Activated CD4-positive, CD25-positive, alpha-beta regulatory T cell treated with anti-CD3 and anti-CD28 coated beads, Interleukin-2, amount 50 U/mL, for 16 hours (primary cell): ENCODE data around the gene ARHGAP23.

Source experiments
- DNase-seq: peaks from one replicate; pipeline ENCODE4 v3.0.0-alpha.2; 2020; ENCODE audit warnings: low read depth, low spot score

The ARHGAP23 gene, protein sequence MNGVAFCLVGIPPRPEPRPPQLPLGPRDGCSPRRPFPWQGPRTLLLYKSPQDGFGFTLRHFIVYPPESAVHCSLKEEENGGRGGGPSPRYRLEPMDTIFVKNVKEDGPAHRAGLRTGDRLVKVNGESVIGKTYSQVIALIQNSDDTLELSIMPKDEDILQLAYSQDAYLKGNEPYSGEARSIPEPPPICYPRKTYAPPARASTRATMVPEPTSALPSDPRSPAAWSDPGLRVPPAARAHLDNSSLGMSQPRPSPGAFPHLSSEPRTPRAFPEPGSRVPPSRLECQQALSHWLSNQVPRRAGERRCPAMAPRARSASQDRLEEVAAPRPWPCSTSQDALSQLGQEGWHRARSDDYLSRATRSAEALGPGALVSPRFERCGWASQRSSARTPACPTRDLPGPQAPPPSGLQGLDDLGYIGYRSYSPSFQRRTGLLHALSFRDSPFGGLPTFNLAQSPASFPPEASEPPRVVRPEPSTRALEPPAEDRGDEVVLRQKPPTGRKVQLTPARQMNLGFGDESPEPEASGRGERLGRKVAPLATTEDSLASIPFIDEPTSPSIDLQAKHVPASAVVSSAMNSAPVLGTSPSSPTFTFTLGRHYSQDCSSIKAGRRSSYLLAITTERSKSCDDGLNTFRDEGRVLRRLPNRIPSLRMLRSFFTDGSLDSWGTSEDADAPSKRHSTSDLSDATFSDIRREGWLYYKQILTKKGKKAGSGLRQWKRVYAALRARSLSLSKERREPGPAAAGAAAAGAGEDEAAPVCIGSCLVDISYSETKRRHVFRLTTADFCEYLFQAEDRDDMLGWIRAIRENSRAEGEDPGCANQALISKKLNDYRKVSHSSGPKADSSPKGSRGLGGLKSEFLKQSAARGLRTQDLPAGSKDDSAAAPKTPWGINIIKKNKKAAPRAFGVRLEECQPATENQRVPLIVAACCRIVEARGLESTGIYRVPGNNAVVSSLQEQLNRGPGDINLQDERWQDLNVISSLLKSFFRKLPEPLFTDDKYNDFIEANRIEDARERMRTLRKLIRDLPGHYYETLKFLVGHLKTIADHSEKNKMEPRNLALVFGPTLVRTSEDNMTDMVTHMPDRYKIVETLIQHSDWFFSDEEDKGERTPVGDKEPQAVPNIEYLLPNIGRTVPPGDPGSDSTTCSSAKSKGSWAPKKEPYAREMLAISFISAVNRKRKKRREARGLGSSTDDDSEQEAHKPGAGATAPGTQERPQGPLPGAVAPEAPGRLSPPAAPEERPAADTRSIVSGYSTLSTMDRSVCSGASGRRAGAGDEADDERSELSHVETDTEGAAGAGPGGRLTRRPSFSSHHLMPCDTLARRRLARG (N-terminal part only)

DNA sequence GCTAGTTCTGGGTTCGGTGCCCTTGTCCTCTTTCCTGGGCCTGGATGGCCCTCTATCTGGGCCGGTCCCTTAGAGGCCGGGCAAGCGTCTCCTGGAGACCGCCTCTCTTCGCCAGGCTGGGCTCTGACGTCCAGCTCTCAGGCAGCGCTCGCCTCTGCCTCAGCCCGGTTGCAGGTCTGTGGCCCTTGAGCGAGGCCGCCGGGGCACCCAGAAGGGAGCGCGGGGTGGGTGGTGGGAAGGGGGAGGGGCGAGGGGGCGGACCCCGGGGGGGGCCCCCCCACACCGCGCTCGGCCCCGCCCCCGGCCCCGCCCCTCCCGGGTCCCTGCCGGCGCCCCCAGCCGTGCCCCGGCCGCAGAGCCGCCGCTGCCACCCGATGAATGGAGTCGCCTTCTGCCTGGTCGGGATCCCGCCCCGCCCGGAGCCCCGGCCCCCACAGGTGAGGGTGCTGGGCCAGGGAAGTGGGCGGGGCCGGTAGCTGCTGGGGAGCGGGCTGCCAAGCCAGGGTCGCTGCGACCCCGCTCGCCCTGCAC lies at the start of gene ARHGAP23:
Gene ARHGAP23, plus strand, starts transcription at position 353 of the 531 bp plus-strand sequence. Its CDS starts 22 bp downstream, at position 375.
- no peak for DNase-seq

GRCh38 chr17:38379448-38379847 lies 48.8 kb upstream of the ARHGAP23 start:
- DNase-seq, result no peak

DNA sequence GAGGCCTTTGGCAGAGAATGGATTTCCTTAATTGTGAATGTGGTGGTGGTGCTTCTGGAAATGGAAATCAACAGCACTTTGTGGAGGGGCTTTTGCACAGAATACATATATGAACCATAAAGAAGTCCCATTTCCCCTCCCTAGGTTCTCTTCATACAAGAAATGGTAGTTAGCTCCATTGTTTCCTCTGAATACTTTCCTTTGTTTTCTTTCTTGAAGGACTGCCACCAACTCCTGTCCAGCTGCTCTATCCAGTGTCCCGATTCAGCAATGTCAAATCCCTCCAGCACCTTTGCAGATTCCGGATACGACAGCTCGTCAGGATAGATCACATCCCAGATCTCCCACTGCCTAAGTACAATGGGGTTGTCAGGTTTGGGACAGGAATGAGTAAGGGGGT lies 33.2 kb upstream of the ARHGAP23 start:
- no peak for DNase-seq

GRCh38 chr17:38397227-38397626 lies 31.0 kb upstream of the ARHGAP23 start:
- DNase-seq, result no peak

GRCh38 chr17:38400286-38400685 lies 28.0 kb upstream of the ARHGAP23 start:
- no peak for DNase-seq

DNA sequence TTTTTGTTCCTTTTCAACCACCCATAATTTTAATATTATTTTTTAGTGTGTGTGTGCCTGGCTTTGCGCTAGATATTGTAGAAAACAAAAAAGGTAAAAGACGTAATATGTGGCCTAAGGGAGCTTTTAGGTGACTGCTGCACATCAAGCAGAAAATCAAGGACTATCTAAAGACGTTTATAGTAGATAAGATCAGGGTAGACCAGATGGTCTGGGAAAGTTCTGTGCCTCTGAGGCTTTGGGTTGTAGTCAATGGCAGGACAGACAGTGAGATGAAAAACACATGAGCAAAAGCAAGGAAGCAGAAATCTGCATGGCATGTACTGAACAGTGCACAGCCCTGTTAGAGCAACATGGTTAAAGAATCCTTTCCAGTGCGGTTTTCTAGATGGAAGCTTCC lies 26.8 kb upstream of the ARHGAP23 start:
- no peak for DNase-seq

DNA sequence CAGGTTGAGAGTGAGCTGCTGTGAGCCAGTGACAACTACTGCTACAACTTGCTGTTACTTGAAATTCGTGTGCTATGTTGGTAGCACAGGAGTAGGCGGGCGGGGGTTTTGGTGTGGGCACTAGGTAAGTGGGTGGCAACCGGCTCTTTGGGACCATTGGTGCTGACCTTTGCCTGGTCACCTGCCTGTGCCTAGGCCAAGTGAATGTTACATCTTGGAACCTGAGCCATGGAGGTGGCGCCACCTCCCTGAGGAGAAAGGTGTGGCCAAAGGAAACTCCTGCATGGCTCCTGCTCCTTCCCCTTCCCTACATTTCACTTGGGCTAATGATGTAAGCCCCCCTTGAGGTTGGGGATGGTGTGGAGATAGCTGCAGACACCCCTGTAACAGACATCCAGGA lies 25.4 kb upstream of the ARHGAP23 start:
- no peak for DNase-seq

- no peak for DNase-seq
Observed at GRCh38 chr17:38403491-38403890, 24.8 kb upstream of the ARHGAP23 start.

DNA sequence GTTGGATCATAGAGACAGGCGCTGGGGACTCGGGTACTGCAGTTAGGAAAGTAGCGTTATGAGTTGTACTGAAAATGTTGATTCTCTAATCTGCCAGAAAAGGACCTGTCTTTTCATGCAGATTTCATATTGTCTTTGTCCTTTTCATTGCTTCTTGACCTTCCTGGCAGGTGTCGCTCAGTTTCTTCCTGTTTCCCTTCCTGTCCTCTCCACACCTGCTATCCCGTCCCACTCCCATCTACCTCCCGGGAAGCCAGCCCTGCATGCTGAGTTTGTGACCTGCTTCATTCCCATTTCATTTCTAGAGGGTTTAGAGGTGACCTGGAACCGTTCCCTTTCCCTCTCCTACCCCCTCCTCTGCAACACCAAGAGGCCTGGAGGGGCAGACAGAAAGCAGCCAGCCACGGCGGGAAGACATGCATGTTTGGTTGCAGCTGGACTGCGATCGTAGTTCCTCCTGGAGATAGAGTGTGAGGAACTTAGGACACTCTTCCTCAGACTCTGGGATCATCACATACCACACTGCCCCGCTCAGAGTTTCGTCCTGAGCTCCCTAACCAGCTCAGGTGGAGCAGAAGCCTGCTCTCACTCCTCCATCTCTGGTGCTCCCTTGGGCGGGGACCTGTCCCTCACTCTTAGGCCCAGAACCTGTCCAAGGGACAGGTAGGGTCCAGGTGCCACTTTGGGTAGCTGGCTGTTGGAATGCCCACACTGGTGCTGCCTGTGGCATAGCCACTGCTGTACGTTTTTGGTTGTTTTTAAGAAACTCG lies 23.9 kb upstream of the ARHGAP23 start:
- no peak for DNase-seq

- DNase-seq, result no peak
Observed at GRCh38 chr17:38405654-38406053, 22.6 kb upstream of the ARHGAP23 start.

GRCh38 chr17:38410201-38410600 lies 18.1 kb upstream of the ARHGAP23 start:
- DNase-seq, result no peak

DNA sequence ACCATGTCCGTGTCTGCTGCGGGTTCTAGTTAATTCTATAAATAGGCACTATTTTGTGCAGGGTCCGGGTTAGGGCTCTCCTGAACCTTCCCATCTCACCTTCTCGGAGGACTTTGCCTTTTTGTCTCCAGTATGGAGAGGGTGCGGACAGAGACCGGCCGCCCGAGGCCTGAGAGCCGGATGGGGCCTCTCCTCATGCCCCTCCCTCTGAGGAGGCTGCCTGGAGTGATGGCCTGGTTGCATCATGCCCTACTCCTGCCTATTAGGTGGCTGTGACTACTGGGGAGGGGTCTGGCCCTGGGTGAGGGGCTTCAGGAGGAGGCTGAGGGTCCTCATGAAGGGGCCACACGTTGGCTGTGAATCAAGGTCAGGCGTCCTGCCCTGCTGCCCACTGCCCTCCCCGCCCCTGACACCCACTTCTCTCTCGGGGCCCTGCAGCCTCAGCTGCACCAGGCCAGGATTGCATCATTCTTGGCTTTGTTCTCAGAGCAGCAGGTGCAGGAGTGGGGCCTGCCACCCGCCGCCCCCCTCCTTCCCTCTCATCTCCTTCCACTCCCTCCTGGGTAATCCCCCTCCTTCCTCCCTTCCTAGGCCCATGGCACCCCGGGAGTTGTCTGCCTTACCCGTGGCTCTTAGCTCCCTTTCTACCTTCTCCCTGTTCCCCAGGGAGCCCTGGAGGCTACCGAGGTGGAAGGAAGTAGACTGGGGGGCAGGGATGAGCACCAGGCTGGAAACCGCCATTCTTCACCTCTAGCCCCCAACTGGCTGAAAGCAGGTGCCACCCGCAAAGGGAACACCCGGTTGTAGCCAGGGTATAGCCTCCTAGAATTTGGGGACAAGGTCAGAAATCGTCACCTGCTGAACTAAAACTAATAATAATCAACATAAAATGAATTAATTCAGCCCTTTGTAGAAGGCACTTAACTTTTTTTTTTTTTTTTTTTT lies 12.7 kb upstream of the ARHGAP23 start:
- DNase-seq, result no peak

DNA sequence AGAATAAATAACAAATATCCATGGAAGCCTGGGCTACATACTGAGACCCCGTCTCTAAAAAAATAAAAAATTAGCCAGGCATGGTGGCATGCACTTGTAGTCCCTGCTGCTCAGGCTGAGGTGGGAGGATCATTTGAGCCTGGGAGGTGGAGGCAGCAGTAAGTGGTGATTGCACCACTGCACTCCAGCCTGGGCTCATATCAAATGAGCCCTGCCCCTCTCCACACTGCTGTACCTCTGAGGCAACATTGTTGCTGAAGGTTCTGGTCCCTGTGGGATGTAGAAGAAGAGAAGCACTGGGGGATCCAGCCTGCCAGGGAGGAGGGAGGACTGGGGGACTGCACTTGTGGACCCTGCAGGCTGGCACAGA lies 11.4 kb upstream of the ARHGAP23 start:
- no peak for DNase-seq

GRCh38 chr17:38417210-38417951 lies 10.9 kb upstream of the ARHGAP23 start:
- no peak for DNase-seq

DNA sequence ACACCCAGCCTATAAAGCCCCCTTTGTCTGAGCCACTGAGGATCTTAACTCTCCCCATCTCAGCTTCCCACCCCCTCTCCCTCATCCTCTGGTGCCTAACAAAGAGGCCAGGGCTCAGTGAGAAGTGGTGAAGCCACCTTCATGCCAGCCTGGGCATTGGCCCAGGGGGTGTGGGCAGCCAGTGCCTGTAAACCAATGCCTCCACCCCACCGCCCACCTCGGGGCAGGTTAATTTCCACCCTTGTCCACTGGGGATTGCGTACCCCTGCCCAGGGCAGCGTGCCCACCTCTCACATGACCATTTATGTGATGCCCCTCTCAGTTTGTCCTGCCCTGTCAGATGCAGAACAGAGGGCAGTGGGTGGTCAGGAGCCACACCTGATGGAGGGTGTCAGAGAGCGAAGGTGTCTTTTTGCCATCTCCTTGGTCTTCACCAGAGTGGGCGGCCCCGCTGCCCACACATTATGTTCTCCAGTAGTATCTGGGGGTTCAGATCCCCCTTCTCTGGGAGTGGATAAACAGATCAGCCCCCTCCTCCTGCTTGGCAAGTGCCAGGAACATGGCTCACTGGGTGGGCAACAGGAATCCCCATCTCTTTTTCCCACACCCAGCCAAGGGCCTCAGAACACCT lies 10.1 kb upstream of the ARHGAP23 start:
- DNase-seq, result no peak

DNA sequence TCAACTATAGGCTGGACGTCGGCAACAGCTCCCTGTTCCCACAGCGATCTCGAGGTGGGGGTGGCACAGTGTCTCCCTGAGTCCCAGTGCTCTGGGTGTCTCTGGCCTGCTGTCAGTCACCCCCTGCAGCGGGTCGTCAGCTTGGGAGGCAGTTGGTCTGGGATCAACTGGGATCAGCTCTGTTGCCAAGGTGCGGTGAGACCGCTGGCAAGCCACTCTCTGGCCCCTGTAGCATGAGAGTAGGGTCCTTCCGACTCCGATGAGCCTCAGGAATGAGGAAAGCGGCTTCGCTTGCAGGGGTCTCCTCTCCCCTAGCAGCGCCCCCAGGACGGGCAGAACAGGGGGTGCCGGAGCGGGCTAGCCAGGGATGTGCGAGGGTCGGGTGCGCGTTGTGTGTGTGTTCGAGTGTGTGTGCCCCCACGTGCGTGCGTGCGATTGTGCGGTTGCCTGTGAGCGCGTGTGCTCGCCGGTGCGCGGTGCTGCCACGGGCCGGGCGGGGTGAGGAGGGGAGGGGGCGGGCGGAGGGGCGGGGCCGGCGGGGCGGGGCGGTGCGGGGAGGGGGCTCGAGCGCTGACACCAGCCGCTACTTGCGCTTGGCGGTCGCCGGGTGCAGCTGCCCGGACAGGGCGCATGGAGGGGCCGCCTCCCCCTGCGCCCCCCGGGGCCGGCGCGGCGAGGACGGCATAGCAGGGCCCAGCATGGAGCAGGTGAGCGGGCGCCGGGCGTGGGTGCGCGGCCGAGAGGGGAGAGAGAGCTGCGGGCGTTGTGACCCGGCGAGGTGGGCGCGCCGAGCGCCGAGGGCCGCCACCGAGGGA lies 9.4 kb upstream of the ARHGAP23 start:
- DNase-seq, result no peak

- no peak for DNase-seq
Observed at GRCh38 chr17:38419508-38419981, 8.7 kb upstream of the ARHGAP23 start.
